ENCODE results near the gene TMC5. TPM values are rescaled to one million over a fixed set of nuclear protein-coding genes. Genes with fewer than 3 reads are reported as not detected.

Gene TMC5
- total and polyA plus RNA-seq, 2 of the 13 experiments (the other 11 are each of a cell fraction or from before 2014, with no cell fraction given), result 0.09 to 0.41 TPM

DNA sequence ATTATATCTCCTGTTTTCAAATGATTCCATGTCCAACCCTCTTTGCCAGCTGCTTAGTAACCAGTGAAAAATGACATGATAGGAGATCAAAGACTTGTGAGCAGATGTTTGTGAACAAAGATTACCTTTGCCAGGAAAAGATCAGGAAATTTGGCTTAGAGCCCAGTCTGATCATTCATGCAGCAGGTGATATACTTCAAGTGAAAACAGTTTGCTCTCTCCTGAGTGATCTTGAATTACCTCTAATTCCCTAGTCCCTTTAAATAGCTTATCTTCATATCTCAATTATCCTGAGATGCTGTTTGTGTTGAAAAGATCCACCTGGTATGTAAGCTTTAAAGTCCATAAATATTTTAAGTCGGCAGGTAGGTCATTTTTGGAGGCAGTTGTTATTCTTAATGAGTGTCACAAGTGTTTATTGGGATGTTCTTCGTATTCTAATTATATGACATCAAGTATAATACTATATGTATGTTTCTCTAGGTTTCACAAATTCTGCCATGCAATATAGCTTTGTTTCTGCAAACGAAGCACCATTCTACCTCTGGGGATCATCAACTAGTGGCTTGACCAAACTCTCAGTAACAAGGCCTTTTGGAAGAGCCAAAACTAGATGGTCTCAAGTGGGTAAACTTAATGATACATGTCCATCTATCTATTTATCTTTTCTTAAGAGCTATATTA, 124.6 kb downstream of the TMC5 start (continued):
- TF ChIP-seq, protein P1, sequence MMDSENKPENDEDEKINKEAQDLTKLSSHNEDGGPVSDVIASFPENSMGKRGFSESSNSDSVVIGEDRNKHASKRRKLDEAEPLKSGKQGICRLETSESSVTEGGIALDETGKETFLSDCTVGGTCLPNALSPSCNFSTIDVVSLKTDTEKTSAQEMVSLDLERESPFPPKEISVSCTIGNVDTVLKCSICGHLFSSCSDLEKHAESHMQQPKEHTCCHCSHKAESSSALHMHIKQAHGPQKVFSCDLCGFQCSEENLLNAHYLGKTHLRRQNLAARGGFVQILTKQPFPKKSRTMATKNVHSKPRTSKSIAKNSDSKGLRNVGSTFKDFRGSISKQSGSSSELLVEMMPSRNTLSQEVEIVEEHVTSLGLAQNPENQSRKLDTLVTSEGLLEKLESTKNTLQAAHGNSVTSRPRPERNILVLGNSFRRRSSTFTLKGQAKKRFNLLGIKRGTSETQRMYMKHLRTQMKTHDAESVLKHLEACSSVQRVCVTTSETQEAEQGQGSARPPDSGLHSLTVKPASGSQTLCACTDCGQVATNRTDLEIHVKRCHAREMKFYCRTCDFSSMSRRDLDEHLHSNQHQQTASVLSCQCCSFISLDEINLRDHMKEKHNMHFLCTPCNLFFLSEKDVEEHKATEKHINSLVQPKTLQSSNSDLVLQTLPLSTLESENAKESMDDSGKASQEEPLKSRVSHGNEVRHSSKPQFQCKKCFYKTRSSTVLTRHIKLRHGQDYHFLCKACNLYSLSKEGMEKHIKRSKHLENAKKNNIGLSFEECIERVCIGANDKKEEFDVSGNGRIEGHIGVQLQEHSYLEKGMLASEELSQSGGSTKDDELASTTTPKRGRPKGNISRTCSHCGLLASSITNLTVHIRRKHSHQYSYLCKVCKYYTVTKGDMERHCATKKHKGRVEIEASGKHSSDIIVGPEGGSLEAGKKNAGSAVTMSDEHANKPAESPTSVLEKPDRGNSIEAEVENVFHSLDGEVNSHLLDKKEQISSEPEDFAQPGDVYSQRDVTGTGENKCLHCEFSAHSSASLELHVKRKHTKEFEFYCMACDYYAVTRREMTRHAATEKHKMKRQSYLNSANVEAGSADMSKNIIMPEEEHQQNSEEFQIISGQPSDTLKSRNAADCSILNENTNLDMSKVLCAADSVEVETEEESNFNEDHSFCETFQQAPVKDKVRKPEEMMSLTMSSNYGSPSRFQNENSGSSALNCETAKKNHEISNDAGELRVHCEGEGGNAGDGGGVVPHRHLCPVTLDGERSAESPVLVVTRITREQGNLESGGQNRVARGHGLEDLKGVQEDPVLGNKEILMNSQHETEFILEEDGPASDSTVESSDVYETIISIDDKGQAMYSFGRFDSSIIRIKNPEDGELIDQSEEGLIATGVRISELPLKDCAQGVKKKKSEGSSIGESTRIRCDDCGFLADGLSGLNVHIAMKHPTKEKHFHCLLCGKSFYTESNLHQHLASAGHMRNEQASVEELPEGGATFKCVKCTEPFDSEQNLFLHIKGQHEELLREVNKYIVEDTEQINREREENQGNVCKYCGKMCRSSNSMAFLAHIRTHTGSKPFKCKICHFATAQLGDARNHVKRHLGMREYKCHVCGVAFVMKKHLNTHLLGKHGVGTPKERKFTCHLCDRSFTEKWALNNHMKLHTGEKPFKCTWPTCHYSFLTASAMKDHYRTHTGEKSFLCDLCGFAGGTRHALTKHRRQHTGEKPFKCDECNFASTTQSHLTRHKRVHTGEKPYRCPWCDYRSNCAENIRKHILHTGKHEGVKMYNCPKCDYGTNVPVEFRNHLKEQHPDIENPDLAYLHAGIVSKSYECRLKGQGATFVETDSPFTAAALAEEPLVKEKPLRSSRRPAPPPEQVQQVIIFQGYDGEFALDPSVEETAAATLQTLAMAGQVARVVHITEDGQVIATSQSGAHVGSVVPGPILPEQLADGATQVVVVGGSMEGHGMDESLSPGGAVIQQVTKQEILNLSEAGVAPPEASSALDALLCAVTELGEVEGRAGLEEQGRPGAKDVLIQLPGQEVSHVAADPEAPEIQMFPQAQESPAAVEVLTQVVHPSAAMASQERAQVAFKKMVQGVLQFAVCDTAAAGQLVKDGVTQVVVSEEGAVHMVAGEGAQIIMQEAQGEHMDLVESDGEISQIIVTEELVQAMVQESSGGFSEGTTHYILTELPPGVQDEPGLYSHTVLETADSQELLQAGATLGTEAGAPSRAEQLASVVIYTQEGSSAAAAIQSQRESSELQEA (CRISPR knock-in tag; IDR thresholded peaks at IDR 0.05; ENCODE audit: not compliant biosample characterization), result no peak
- TF ChIP-seq NFYB (CRISPR knock-in tag; IDR thresholded peaks at IDR 0.05) (0 out of 2 replicates have a peak, but pooled peaks have one; percentile 23), ZNF781 (CRISPR knock-in tag; IDR thresholded peaks at IDR 0.05; ENCODE audit: borderline replicate concordance, not compliant biosample characterization) (no peak), FOXP1 (IDR thresholded peaks at IDR 0.05) (no peak), FOXP1 (CRISPR knock-in tag; IDR thresholded peaks at IDR 0.05) (peak; percentile 78), ZNF660 (CRISPR knock-in tag; IDR thresholded peaks at IDR 0.05; ENCODE audit: borderline replicate concordance, low read depth) (no peak), MYNN (CRISPR knock-in tag; IDR thresholded peaks at IDR 0.05; ENCODE audit: low read depth) (no peak), ZNF558 (CRISPR knock-in tag; IDR thresholded peaks at IDR 0.05; ENCODE audit: borderline replicate concordance) (no peak; the same call in 1 of the 2 replicates), ZFP36L2 (CRISPR knock-in tag; IDR thresholded peaks at IDR 0.05) (no peak), RBFOX2 (IDR thresholded peaks at IDR 0.05; ENCODE audit: low read depth, low read length) (no peak), CEBPG (CRISPR knock-in tag; IDR thresholded peaks at IDR 0.05) (peak; percentile 64), TGIF2 (CRISPR knock-in tag; IDR thresholded peaks at IDR 0.05) (peak; percentile 86; the same call in 1 of the 2 replicates), HOXA9 (CRISPR knock-in tag; IDR thresholded peaks at IDR 0.05; ENCODE audit: borderline replicate concordance) (no peak)
- TF ChIP-seq, protein P2, sequence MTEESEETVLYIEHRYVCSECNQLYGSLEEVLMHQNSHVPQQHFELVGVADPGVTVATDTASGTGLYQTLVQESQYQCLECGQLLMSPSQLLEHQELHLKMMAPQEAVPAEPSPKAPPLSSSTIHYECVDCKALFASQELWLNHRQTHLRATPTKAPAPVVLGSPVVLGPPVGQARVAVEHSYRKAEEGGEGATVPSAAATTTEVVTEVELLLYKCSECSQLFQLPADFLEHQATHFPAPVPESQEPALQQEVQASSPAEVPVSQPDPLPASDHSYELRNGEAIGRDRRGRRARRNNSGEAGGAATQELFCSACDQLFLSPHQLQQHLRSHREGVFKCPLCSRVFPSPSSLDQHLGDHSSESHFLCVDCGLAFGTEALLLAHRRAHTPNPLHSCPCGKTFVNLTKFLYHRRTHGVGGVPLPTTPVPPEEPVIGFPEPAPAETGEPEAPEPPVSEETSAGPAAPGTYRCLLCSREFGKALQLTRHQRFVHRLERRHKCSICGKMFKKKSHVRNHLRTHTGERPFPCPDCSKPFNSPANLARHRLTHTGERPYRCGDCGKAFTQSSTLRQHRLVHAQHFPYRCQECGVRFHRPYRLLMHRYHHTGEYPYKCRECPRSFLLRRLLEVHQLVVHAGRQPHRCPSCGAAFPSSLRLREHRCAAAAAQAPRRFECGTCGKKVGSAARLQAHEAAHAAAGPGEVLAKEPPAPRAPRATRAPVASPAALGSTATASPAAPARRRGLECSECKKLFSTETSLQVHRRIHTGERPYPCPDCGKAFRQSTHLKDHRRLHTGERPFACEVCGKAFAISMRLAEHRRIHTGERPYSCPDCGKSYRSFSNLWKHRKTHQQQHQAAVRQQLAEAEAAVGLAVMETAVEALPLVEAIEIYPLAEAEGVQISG (CRISPR knock-in tag; IDR thresholded peaks at IDR 0.05), result 0 out of 2 replicates have a peak, but pooled peaks have one; percentile 35
- TF ChIP-seq, protein P3, sequence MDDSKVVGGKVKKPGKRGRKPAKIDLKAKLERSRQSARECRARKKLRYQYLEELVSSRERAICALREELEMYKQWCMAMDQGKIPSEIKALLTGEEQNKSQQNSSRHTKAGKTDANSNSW (CRISPR knock-in tag; IDR thresholded peaks at IDR 0.05; ENCODE audit: borderline replicate concordance), result no peak
- TF ChIP-seq, protein P4, sequence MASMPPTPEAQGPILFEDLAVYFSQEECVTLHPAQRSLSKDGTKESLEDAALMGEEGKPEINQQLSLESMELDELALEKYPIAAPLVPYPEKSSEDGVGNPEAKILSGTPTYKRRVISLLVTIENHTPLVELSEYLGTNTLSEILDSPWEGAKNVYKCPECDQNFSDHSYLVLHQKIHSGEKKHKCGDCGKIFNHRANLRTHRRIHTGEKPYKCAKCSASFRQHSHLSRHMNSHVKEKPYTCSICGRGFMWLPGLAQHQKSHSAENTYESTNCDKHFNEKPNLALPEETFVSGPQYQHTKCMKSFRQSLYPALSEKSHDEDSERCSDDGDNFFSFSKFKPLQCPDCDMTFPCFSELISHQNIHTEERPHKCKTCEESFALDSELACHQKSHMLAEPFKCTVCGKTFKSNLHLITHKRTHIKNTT (CRISPR knock-in tag; IDR thresholded peaks at IDR 0.05), result no peak
- TF ChIP-seq, protein P5, sequence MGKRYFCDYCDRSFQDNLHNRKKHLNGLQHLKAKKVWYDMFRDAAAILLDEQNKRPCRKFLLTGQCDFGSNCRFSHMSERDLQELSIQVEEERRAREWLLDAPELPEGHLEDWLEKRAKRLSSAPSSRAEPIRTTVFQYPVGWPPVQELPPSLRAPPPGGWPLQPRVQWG (CRISPR knock-in tag; IDR thresholded peaks at IDR 0.05; ENCODE audit: borderline replicate concordance, low read depth), result no peak
